GM23338 (cell line): ENCODE measurements around the gene NEMF.

Source experiments
- EZH2 ChIP-seq: fragments of 200-600 bp; sonication (generic); IDR thresholded peaks from one replicate; pipeline ENCODE4 v1.8.0; 2017; ENCODE audit warnings: antibody characterized with exemption, mild to moderate bottlenecking, low read depth; ENCODE audit not compliant: unreplicated experiment
- EZH2phosphoT487 ChIP-seq: fragments of 200-600 bp; sonication (generic); IDR thresholded peaks from one replicate; pipeline ENCODE4 v1.8.1; 2018; ENCODE audit warnings: antibody characterized with exemption; ENCODE audit not compliant: unreplicated experiment
- NANOG ChIP-seq: IDR thresholded peaks from 2 replicates; pipeline ENCODE4 v1.6.1; 2016; ENCODE audit warnings: antibody characterized with exemption, borderline replicate concordance
- POLR2AphosphoS5 ChIP-seq: IDR thresholded peaks from 2 replicates; pipeline ENCODE4 v1.6.1; 2016; ENCODE audit warnings: antibody characterized with exemption, low read depth
- TF ChIP-seq, protein P1 (sequence below), 2 experiments: fragments of 200-600 bp in 1 of 2; sonication (generic) in 1 of 2; conservative IDR thresholded peaks; 2 replicates each; pipeline versions ENCODE4 v1.5.1 to v1.6.1; 2016 to 2017; ENCODE audit warnings: antibody characterized with exemption in 2 of 2, low read depth in 2 of 2, mild to moderate bottlenecking in 2 of 2, moderate library complexity in 1 of 2

DNA sequence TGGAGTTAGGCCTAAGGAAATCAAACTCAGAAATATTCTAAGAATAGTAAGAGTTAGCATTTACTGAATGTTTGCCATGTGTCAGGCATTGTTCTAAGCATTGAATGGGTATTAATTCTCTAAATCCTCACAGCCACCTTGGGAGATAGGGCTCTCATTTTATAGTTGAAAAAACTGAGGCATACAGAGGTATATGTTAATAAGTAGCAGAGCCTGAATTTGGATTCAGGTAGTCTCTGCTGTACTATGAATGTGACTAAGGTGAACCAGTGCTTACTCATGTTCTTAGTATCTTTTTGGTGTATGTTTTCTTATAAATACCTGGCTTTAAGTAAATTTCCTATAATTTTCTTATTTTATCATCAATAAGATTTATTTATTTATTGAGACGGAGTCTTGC lies 48.4 kb upstream of the NEMF start:
- TF ChIP-seq NANOG, result no peak
- TF ChIP-seq, protein P1, sequence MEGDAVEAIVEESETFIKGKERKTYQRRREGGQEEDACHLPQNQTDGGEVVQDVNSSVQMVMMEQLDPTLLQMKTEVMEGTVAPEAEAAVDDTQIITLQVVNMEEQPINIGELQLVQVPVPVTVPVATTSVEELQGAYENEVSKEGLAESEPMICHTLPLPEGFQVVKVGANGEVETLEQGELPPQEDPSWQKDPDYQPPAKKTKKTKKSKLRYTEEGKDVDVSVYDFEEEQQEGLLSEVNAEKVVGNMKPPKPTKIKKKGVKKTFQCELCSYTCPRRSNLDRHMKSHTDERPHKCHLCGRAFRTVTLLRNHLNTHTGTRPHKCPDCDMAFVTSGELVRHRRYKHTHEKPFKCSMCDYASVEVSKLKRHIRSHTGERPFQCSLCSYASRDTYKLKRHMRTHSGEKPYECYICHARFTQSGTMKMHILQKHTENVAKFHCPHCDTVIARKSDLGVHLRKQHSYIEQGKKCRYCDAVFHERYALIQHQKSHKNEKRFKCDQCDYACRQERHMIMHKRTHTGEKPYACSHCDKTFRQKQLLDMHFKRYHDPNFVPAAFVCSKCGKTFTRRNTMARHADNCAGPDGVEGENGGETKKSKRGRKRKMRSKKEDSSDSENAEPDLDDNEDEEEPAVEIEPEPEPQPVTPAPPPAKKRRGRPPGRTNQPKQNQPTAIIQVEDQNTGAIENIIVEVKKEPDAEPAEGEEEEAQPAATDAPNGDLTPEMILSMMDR (conservative IDR thresholded peaks at IDR 0.05; ENCODE audit: low read depth in 2 of 2), result no peak
- no peak for TF ChIP-seq EZH2phosphoT487
- TF ChIP-seq POLR2AphosphoS5, result no peak
- TF ChIP-seq EZH2, result no peak
